Cerebellar nuclear complex (tissue), 1 donor: ENCODE measurements around the gene SLC25A17.
"Not testable (repeated sequence)": the region's sequence is repeated elsewhere in the genome, so short reads cannot be mapped to it uniquely, and the experiment has no call there.

Experiments
- DNase-seq, 2 experiments: peaks; one replicate each; lab custom pipeline; 2025; lab: John Stamatoyannopoulos, UW

The SLC25A17 gene

GRCh38 chr22:40720156-40720537 is 99.0 kb downstream of the SLC25A17 start:
- not testable (repeated sequence) for DNase-seq
